NOMO-1 treated with dmso at 0.1 percent for 144 hours (cell line): ENCODE measurements around the gene RIBC2.
"Not testable (repeated sequence)": the region's sequence is repeated elsewhere in the genome, so short reads cannot be mapped to it uniquely, and the experiment has no call there.

Experiments used
- DNase-seq: peaks from one replicate; lab custom pipeline; 2025; ENCODE audit not compliant: unreplicated experiment; lab: John Stamatoyannopoulos, UW

The RIBC2 gene

GRCh38 chr22:45447596-45447995 lies 34.1 kb downstream of the RIBC2 start:
- not testable (repeated sequence) for DNase-seq

DNA sequence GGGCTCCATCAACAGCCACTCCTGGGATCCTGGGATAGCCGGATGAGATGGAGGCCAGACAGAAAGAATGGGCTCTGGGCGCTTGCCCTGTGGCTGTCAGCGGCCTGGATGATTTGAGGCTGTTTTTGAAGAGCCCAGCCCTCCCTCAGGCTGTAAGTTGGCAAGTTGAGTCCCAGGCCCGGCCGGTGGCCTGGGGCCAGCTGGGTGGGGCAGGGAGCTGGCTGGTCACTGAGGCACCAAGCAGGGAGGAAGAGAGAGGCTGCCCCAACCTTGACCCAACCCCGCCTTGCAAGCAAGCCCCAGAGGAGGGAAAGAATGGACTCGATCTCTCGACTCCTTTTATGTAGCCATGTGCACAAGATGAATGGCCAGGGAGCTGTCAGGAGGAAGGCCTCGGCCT lies 34.9 kb downstream of the RIBC2 start:
- DNase-seq, result no peak

DNA sequence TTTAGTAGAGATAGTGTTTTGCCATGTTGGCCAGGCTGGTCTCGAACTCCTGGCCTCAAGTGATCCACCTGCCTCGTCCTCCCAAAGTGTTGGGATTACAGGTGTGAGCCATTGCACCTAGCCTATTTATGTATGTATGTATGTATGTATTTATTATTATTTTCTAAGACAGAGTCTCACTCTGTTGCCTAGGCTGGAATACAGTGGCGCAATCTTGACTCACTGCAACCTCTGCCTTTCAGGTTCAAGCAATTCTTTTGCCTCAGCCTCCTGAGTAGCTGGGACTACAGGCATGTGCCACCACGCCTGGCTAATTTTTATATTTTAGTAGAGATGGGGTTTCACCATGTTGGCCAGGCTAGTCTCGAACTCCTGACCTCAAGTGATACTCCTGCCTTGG lies 35.9 kb downstream of the RIBC2 start:
- not testable (repeated sequence) for DNase-seq

GRCh38 chr22:45450101-45450785 lies 36.8 kb downstream of the RIBC2 start:
- DNase-seq, result no peak

GRCh38 chr22:45450921-45451651 lies 37.6 kb downstream of the RIBC2 start:
- DNase-seq, result no peak

- no peak for DNase-seq
Measured at GRCh38 chr22:45451972-45452371, 38.5 kb downstream of the RIBC2 start.

DNA sequence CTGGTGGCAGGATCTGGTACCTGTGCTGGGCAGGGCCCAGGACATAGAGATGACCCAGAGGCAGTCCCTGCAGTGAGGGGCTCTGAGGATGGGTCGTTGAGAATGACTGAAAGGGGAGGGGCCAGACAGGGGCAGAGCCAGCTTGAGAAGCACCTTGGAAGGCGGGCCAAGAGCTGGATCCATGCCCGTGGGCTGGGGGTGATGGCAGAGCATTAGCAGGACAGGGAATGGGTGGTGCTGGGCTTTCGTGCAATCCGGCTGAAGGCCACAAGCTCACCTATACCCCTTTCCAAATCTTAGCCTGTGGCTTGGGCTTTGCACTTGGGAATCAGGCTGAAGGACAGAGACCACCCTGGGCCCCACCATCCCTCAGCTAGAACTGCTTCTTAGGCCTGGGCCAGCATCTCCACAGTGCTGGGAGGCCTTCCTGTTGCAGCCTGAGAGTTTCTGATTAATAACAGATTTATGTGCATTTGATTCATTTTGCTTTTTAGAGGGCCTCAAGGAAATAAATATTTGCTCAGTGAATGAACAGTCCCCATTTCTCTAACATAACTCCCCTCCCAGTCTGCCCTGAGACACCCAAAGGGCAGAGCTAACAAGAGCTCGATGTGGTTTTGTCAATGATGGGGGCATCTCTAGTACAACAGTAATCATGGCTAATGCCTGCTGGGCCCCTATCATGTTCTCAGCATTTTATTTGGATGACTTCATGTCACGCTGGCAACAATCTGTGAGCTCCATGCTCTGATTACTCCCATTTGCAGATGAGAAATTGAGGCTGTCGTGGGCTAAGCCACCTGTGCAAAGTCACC lies 39.3 kb downstream of the RIBC2 start:
- no peak for DNase-seq

DNA sequence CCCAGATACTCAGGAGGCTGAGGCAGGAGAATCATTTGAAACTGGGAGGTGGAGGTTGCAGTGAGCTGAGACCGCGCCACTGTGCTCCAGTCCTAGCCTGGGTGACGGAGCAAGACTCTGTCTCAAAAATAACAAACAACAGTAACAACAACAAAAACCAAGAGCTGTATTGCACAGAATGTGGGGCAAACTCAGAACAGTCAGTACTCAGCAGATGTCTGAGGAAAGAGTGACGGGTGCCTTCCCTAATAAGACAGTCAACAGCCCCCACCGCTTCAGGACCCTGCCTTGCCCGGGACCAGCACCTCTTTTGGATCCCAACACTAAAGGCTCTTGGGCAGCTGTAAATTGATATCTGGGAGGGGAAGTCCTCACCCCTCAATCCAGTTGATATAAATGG lies 40.3 kb downstream of the RIBC2 start:
- no peak for DNase-seq

GRCh38 chr22:45454275-45454674 lies 40.8 kb downstream of the RIBC2 start:
- DNase-seq, result no peak

- DNase-seq, result no peak
Measured at GRCh38 chr22:45455212-45455611, 41.7 kb downstream of the RIBC2 start.

DNA sequence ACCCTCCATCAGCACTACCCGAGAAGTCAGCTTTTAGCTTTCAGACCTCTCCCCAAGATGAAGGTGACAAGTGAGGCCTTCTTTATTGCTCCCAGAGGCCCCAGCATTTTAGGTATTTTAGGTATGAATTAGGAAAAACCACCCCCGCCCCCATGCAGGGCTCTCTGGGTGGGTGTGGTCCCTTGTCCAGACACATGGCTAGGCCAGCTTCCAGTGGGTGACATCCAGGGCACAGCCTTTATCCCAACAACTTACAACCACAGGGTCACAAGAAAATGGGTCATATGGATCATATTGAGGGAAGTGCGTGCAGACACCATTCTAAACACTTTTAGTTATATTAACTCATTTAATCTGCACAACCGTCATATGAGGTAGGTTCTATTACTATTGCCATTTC lies 42.1 kb downstream of the RIBC2 start:
- no peak for DNase-seq

DNA sequence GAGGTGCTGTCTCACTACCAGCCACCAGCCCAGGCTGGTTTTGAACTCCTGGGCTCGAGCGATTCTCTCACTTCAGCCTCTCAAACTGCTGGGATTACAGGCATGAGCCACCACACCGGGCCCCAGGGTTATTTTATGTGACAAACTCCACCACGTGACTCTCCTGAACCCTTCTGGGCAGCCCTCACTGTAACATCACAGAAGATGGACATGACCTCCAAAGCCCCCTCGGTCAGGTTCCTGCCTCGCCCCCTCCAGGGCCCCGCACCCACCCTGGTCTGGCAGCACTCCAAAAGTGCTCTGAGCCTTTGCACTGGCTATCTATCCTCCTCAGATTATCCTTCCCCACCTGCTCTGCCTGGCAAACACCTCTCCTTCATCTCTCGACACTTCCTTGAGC lies 43.3 kb downstream of the RIBC2 start:
- DNase-seq, result no peak

DNA sequence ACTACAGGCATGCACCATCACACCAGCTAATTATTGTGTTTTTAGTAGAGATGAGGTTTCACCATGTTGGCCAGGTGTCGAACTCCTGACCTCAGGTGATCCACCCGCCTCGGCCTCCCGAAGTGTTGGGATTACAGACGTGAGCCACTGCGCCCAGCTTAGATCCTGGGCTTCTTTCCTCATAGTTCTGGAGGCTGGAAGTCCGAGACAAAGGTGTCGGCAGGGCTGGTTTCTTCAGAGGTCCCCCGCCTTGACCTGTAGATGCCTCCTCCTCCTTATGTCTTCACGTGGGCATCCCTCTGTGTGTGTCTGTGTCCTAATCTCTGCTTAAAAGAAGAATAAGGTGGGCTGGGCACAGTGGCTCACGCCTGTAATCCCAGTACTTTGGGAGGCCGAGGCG lies 45.0 kb downstream of the RIBC2 start:
- no peak for DNase-seq

DNA sequence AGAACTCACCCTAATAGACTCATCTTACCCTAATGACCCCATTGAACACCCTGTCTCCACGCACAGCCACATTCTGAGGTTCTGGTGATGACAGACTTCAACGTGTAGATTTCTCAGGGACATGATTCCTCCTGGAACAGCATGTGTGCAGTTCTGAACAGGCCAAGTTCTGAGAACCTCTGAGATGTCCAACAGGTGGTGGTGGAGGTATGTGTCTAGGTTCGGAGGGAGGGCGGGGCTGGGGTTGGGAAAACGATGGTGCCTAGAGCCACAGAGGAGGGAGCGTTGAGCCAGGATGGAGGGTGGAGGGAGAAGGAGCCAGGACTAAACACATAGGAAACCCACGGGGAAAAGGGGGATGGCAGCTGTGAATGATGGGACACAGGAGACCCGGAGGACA lies 45.7 kb downstream of the RIBC2 start:
- no peak for DNase-seq

DNA sequence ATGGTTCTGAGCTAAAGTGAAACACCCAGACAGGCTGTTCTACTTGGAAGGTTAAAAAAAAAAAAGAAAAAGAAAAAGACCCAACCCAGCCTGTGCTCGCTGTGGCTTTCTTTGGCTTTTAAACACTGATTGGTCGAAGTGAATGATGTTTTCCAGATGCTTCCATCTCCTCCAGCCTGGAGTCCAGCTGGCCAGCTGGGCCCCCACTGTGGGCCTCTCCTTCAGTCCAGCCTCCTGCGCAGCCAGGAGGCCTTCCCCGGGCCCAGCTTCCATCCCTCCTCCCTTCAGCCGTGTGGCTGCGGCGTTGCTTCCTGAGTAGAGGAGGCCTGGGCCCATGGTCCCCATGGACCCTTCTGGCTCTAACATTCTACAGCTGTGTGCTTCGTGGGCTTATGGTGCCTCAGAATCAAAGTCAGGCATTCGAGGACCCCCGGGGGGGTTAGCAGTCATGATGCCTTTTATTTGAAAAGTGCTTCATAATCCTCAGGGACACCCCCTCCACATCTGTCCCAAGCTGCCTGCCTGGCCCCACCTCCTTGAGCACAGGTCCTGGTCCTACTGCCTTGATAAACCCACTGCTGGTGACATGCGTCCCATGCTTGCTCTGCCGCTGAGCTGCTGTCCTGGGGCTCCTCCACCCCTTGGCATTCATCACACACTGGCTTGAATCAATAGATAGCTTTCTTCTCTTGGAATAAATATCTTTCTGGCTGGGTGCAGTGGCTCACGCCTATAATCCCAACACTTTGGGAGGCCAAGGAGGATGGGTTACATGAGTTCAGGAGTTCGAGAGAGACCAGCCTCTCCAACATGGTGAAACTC lies 47.0 kb downstream of the RIBC2 start:
- no peak for DNase-seq

GRCh38 chr22:45462034-45462655 lies 48.7 kb downstream of the RIBC2 start:
- DNase-seq, result no peak

DNA sequence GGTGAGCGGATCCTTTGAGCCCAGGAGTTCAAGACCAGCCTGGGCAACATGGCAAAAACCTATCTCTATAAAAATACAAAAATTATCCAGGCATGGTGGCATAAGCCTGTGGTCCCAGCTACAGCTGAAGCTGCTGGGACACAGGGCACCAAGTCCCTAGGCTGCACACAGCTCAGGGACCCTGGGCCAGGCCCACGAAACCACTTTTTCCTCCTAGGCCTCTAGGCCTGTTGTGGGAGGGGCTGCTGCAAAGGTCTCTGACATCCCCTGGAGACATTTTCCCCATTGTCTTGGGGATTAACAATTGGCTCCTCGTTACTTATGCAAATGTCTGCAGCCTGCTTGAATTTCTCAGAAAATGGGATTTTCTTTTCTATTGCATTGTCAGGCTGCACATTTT lies 50.2 kb downstream of the RIBC2 start:
- DNase-seq, result not testable (repeated sequence)

DNA sequence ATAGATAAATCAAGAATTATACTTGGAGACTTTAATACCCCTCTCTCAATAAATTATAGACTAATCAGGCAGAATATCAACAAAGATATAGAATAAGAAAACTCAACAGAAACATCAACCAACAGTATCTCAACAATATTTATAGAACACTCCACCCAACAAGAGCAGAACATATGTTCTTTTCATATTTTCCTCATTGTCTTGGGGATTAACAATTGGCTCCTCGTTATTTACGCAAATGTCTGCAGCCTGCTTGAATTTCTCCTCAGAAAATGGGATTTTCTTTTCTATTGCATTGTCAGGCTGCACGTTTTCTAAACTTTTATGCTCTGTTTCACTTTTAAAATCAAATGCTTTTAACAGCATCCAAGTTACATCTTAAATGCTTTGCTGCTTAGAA lies 52.1 kb downstream of the RIBC2 start:
- DNase-seq, result no peak

- no peak for DNase-seq
Measured at GRCh38 chr22:45468872-45469271, 55.4 kb downstream of the RIBC2 start.

DNA sequence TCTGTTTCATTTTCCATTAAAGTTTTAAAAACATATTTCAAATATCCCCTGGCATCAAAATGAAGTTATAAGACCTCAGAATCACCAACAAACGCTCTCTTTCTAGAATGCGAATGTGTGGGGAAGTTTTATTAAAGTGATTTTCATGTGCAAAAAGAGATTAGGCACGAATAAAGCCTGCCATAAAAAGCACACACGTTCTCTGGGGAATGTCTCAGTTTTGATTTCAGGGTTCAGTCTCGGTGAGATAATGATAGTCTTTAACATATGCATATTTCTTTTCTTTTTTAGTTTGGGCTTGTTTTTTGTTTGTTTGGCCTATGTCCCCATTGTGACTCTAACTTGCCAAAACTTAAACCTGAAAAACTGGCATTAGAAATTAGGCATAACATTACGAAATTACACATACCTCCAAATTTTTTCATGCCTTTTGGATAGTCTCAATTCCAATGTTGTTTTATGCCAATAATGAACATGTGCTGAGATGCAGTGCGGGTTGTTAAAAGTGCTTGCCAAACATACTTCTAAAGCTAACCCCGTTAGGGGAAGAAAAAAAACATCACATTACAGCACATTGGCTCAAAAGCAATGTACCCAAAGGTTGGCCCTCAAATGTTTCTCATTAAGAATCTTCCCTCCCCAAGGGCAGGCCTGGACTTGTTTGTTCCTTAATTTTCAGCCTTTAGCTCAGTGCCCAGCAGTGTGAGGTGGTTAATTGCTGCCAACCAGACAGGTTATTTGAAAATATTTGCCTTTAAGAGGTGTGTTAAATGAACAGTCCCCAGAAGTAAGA lies 56.0 kb downstream of the RIBC2 start:
- peak; percentile 80 for DNase-seq
